ENCODE data around the gene NUMBL.
A peak's percentile ranks its signal among the peaks of the same experiment; 100 is the strongest.

The NUMBL gene

DNA sequence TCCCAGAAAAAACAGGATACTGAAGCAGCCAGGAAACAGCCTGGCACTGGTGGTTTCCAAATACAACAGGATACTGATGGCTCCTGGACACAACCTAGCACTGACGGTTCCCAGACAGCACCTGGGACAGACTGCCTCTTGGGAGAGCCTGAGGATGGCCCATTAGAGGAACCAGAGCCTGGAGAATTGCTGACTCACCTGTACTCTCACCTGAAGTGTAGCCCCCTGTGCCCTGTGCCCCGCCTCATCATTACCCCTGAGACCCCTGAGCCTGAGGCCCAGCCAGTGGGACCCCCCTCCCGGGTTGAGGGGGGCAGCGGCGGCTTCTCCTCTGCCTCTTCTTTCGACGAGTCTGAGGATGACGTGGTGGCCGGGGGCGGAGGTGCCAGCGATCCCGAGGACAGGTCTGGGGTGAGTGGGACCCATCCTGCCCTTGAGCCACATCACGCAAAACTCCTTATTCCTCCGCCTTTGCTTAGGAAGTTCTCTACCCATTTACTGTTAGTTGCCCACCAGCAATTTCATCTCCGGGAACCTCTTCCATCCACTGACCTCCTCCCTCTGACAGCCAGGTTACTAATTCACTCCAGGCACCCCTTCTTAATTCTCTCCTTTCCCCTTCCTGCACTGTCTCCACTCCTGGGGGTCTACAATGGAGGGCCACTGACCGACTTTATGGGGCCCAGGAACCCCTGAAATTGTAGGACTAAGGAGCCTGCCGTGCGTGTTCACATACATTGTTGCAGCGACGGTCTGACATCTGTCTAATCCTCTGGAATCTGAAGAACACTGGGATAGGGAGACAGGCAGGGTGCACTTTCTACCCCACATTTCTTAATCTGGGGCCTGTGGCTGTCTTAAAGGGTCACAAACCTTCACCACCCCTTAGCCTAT lies 27.7 kb upstream of the NUMBL start:
- TF ChIP-seq, protein P1, sequence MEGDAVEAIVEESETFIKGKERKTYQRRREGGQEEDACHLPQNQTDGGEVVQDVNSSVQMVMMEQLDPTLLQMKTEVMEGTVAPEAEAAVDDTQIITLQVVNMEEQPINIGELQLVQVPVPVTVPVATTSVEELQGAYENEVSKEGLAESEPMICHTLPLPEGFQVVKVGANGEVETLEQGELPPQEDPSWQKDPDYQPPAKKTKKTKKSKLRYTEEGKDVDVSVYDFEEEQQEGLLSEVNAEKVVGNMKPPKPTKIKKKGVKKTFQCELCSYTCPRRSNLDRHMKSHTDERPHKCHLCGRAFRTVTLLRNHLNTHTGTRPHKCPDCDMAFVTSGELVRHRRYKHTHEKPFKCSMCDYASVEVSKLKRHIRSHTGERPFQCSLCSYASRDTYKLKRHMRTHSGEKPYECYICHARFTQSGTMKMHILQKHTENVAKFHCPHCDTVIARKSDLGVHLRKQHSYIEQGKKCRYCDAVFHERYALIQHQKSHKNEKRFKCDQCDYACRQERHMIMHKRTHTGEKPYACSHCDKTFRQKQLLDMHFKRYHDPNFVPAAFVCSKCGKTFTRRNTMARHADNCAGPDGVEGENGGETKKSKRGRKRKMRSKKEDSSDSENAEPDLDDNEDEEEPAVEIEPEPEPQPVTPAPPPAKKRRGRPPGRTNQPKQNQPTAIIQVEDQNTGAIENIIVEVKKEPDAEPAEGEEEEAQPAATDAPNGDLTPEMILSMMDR (IDR thresholded peaks at IDR 0.05) = no peak
- H3K9me3 ChIP-seq = no peaks in the 10 kb centered on the region
- H3K36me3 ChIP-seq = peaks cover 7% of the 10 kb centered on the region
- peak overlapping the region; percentile 92 for H3K27ac ChIP-seq
- H3K4me1 ChIP-seq (ENCODE audit: control insufficient read depth in 1 of 2, insufficient read depth in 1 of 2, low read depth in 1 of 2, low read length in 1 of 2) = peaks cover 62 to 65% of the 10 kb centered on the region in 2 experiments
- H3K27me3 ChIP-seq = no peaks in the 10 kb centered on the region
- H3K4me3 ChIP-seq (ENCODE audit: low read depth in 1 of 2, low read length in 1 of 2) = peak overlapping the region; percentile 93

- Histone ChIP-seq H3K4me1 (ENCODE audit: control insufficient read depth in 1 of 2, insufficient read depth in 1 of 2, low read depth in 1 of 2, low read length in 1 of 2) (peaks cover 62 to 68% of the 10 kb centered on the region in 2 experiments), H3K36me3 (peaks cover 13% of the 10 kb centered on the region)
- TF ChIP-seq, protein P1 (IDR thresholded peaks at IDR 0.05) = no peak
Measured at GRCh38 chr19:40717325-40717879, 27.0 kb upstream of the NUMBL start.

GRCh38 chr19:40716482-40717324 lies 26.3 kb upstream of the NUMBL start, which contains the start of the genes COQ8B and ITPKC:
Gene COQ8B (minus strand): TSS chr19:40716886. CDS start chr19:40714632, 2,254 bp downstream.
Gene ITPKC (plus strand): TSS chr19:40717112. CDS start chr19:40717136, 24 bp downstream.
- H3K27me3 ChIP-seq = no peaks in the 10 kb centered on the region
- TF ChIP-seq, protein P1 (IDR thresholded peaks at IDR 0.05) = peak; percentile 62
- peak within 1 kb of the TSS; percentile 92 for H3K27ac ChIP-seq
- H3K4me1 ChIP-seq (ENCODE audit: control insufficient read depth in 1 of 2, insufficient read depth in 1 of 2, low read depth in 1 of 2, low read length in 1 of 2) = peaks cover 62 to 69% of the 10 kb centered on the region in 2 experiments
- peaks cover 8% of the 10 kb centered on the region for H3K36me3 ChIP-seq
- no peaks in the 10 kb centered on the region for H3K9me3 ChIP-seq
- H3K4me3 ChIP-seq (ENCODE audit: low read depth in 1 of 2, low read length in 1 of 2) = peak within 1 kb of the TSS; percentile 93

More at GRCh38 chr19:40717325-40717879, 27.0 kb upstream of the NUMBL start:
- Histone ChIP-seq H3K4me3 (ENCODE audit: low read depth in 1 of 2, low read length in 1 of 2) (peak overlapping the region; percentile 93), H3K27me3 (no peaks in the 10 kb centered on the region), H3K27ac (peak overlapping the region; percentile 92), H3K9me3 (no peaks in the 10 kb centered on the region)

GRCh38 chr19:40716031-40716481 lies 25.6 kb upstream of the NUMBL start:
- H3K27ac ChIP-seq = peak overlapping the region; percentile 92
- no peaks in the 10 kb centered on the region for H3K9me3 ChIP-seq
- peaks cover 11% of the 10 kb centered on the region for H3K36me3 ChIP-seq
- TF ChIP-seq, protein P1 (IDR thresholded peaks at IDR 0.05) = no peak
- H3K4me1 ChIP-seq (ENCODE audit: control insufficient read depth in 1 of 2, insufficient read depth in 1 of 2, low read depth in 1 of 2, low read length in 1 of 2) = peaks cover 62 to 71% of the 10 kb centered on the region in 2 experiments
- peak overlapping the region; percentile 93 for H3K4me3 ChIP-seq (ENCODE audit: low read depth in 1 of 2, low read length in 1 of 2)
- no peaks in the 10 kb centered on the region for H3K27me3 ChIP-seq
